Trophoblast cell (in vitro differentiated cells and primary cell): ENCODE measurements around the gene PC.

ENCODE experiments used
- DNase-seq, 2 donors: peaks; one replicate each; pipeline ENCODE4 v3.0.0-alpha.2; 2016
- H2AFZ ChIP-seq: 2 replicates; pipeline ENCODE4 v1.6.1; 2013; ENCODE audit warnings: low read length, moderate library complexity, mild to moderate bottlenecking; ENCODE audit not compliant: insufficient read depth, poor library complexity
- H2AK5ac ChIP-seq: 2 replicates; pipeline ENCODE4 v1.6.1; 2013; ENCODE audit warnings: mild to moderate bottlenecking, low read length
- H2BK120ac ChIP-seq: 2 replicates; pipeline ENCODE4 v1.6.1; 2013; ENCODE audit warnings: low read length, mild to moderate bottlenecking, moderate library complexity; ENCODE audit not compliant: insufficient read depth, poor library complexity
- H2BK12ac ChIP-seq: 2 replicates; pipeline ENCODE4 v1.6.1; 2013; ENCODE audit warnings: mild to moderate bottlenecking, low read length, moderate library complexity
- H2BK5ac ChIP-seq: 2 replicates; pipeline ENCODE4 v1.6.1; 2013; ENCODE audit warnings: low read length, low read depth, moderate library complexity, mild to moderate bottlenecking; ENCODE audit not compliant: poor library complexity
- H3K14ac ChIP-seq: 2 replicates; pipeline ENCODE4 v1.6.1; 2013; ENCODE audit warnings: mild to moderate bottlenecking, low read length
- H3K18ac ChIP-seq: 2 replicates; pipeline ENCODE4 v1.6.1; 2013; ENCODE audit warnings: mild to moderate bottlenecking, low read length
- H3K23ac ChIP-seq: 2 replicates; pipeline ENCODE4 v1.6.1; 2013; ENCODE audit warnings: low read length
- H3K27ac ChIP-seq: 2 replicates; pipeline ENCODE4 v1.5.1; 2013; ENCODE audit warnings: low read depth, mild to moderate bottlenecking, inconsistent platforms, low read length, moderate library complexity
- H3K27me3 ChIP-seq: 2 replicates; pipeline ENCODE4 v1.6.1; 2013; ENCODE audit warnings: inconsistent platforms, mild to moderate bottlenecking, low read length, moderate library complexity; ENCODE audit not compliant: insufficient read depth
- H3K36me3 ChIP-seq, 2 experiments: 1 replicate in 1 of 2; 2 replicates in 1 of 2; pipeline ENCODE4 v1.6.1; 2013; ENCODE audit warnings: low read length in 2 of 2, mild to moderate bottlenecking in 2 of 2, moderate library complexity in 1 of 2; ENCODE audit not compliant: insufficient read depth in 2 of 2, control insufficient read depth in 1 of 2
- H3K4ac ChIP-seq: 2 replicates; pipeline ENCODE4 v1.6.1; 2013; ENCODE audit warnings: low read depth, mild to moderate bottlenecking, low read length, moderate library complexity
- H3K4me1 ChIP-seq, 2 experiments: 1 replicate in 1 of 2; 2 replicates in 1 of 2; pipeline ENCODE4 v1.6.1; 2013; ENCODE audit warnings: low read length in 2 of 2, mild to moderate bottlenecking in 2 of 2, moderate library complexity in 1 of 2; ENCODE audit not compliant: insufficient read depth in 2 of 2, control insufficient read depth in 1 of 2
- H3K4me2 ChIP-seq: 2 replicates; pipeline ENCODE4 v1.6.1; 2013; ENCODE audit warnings: inconsistent platforms, mild to moderate bottlenecking, low read length, moderate library complexity
- H3K4me3 ChIP-seq: 2 replicates; pipeline ENCODE4 v1.5.1; 2013; ENCODE audit warnings: mild to moderate bottlenecking, low read depth, low read length, inconsistent platforms
- H3K79me1 ChIP-seq: one replicate; pipeline ENCODE4 v1.6.1; 2013; ENCODE audit warnings: low read length
- H3K79me2 ChIP-seq: 2 replicates; pipeline ENCODE4 v1.6.1; 2013; ENCODE audit warnings: low read length, mild to moderate bottlenecking; ENCODE audit not compliant: control insufficient read depth, insufficient read depth, poor library complexity
- H3K9ac ChIP-seq: 2 replicates; pipeline ENCODE4 v1.6.1; 2013; ENCODE audit warnings: mild to moderate bottlenecking, low read length
- H3K9me3 ChIP-seq: 2 replicates; pipeline ENCODE4 v1.6.1; 2013; ENCODE audit warnings: low read depth, mild to moderate bottlenecking, control low read depth, inconsistent platforms, low read length; ENCODE audit not compliant: insufficient read depth
- H4K12ac ChIP-seq: 2 replicates; pipeline ENCODE4 v1.6.1; 2013; ENCODE audit warnings: low read depth, mild to moderate bottlenecking, low read length, moderate library complexity
- H4K8ac ChIP-seq: 2 replicates; pipeline ENCODE4 v1.6.1; 2013; ENCODE audit warnings: low read depth, mild to moderate bottlenecking, low read length, moderate library complexity
- H4K91ac ChIP-seq: one replicate; pipeline ENCODE4 v1.6.1; 2013; ENCODE audit warnings: low read depth, mild to moderate bottlenecking, low read length, moderate library complexity
- whole genome bisulfite sequencing: extraction: QIAGEN DNeasy Blood & Tissue Kit; methylation state at CpG from one replicate; pipeline ENCODE4 v1.1.7; 2013; ENCODE audit warnings: missing lambda C conversion rate; ENCODE audit not compliant: insufficient read length, insufficient coverage; ENCODE audit errors: extremely low coverage; 5-methylcytosine and 5-hydroxymethylcytosine counted together

The PC gene

GRCh38 chr11:66860449-66860831 is 97.7 kb downstream of the PC start:
- H4K12ac ChIP-seq, result no peak overlapping the region
- no peak overlapping the region for H4K91ac ChIP-seq
- H3K18ac ChIP-seq, result no peak overlapping the region
- H3K9me3 ChIP-seq, result no peaks in the 10 kb centered on the region
- H2AFZ ChIP-seq, result no peak overlapping the region
- H3K36me3 ChIP-seq, result peaks cover 2 to 12% of the 10 kb centered on the region in 2 experiments
- H3K27me3 ChIP-seq, result no peaks in the 10 kb centered on the region
- H3K4me2 ChIP-seq, result no peak overlapping the region
- H2BK5ac ChIP-seq, result no peak overlapping the region
- no CpG with 5 or more reads among the region's 18 CpGs for WGBS
- no peak overlapping the region for H3K4ac ChIP-seq
- H3K27ac ChIP-seq, result no peak overlapping the region
- peaks cover 4% of the 10 kb centered on the region for H3K79me2 ChIP-seq
- H2AK5ac ChIP-seq, result no peak overlapping the region
- peaks cover 6% of the 10 kb centered on the region for H3K79me1 ChIP-seq
- DNase-seq, result no peak
- no peak overlapping the region for H2BK120ac ChIP-seq
- H3K23ac ChIP-seq, result no peak overlapping the region
- no peak overlapping the region for H2BK12ac ChIP-seq
- no peak overlapping the region for H3K14ac ChIP-seq
- H3K4me3 ChIP-seq, result no peak overlapping the region
- no peak overlapping the region for H4K8ac ChIP-seq
- peaks cover 4 to 8% of the 10 kb centered on the region in 2 experiments for H3K4me1 ChIP-seq
- no peak overlapping the region for H3K9ac ChIP-seq

- no peak for DNase-seq
- H3K23ac ChIP-seq, result no peak overlapping the region
- H3K9ac ChIP-seq, result no peak overlapping the region
- H3K14ac ChIP-seq, result no peak overlapping the region
- no peak overlapping the region for H3K4me3 ChIP-seq
- H3K4ac ChIP-seq, result no peak overlapping the region
- H4K12ac ChIP-seq, result no peak overlapping the region
- no peak overlapping the region for H2BK5ac ChIP-seq
- WGBS, result no CpG with 5 or more reads among the region's 41 CpGs
- H3K4me1 ChIP-seq, result peaks cover 4 to 8% of the 10 kb centered on the region in 2 experiments
- H3K79me2 ChIP-seq, result peaks cover 4% of the 10 kb centered on the region
- H4K91ac ChIP-seq, result no peak overlapping the region
- no peak overlapping the region for H2BK12ac ChIP-seq
- no peak overlapping the region for H3K18ac ChIP-seq
- peaks cover 6% of the 10 kb centered on the region for H3K79me1 ChIP-seq
- H2BK120ac ChIP-seq, result no peak overlapping the region
- peaks cover 2 to 12% of the 10 kb centered on the region in 2 experiments for H3K36me3 ChIP-seq
- H3K27ac ChIP-seq, result no peak overlapping the region
- H3K4me2 ChIP-seq, result no peak overlapping the region
- no peaks in the 10 kb centered on the region for H3K9me3 ChIP-seq
- no peak overlapping the region for H4K8ac ChIP-seq
- H3K27me3 ChIP-seq, result no peaks in the 10 kb centered on the region
- H2AK5ac ChIP-seq, result no peak overlapping the region
- no peak overlapping the region for H2AFZ ChIP-seq
These were observed 98.3 kb downstream of the PC start for GRCh38 chr11:66859686-66860448.

GRCh38 chr11:66858939-66859685 is 99.1 kb downstream of the PC start:
- Histone ChIP-seq H2BK5ac (no peak overlapping the region), H3K79me1 (peaks cover 6% of the 10 kb centered on the region), H2BK12ac (no peak overlapping the region), H2BK120ac (no peak overlapping the region), H3K18ac (no peak overlapping the region), H2AFZ (no peak overlapping the region), H3K4ac (no peak overlapping the region), H4K12ac (no peak overlapping the region), H3K4me3 (no peak overlapping the region), H2AK5ac (no peak overlapping the region), H4K8ac (no peak overlapping the region), H3K4me1 (peaks cover 4 to 8% of the 10 kb centered on the region in 2 experiments), H3K36me3 (peaks cover 2 to 12% of the 10 kb centered on the region in 2 experiments), H3K9ac (no peak overlapping the region), H3K27ac (no peak overlapping the region), H3K79me2 (peaks cover 4% of the 10 kb centered on the region), H3K9me3 (no peaks in the 10 kb centered on the region), H3K27me3 (no peaks in the 10 kb centered on the region), H3K14ac (no peak overlapping the region), H3K4me2 (no peak overlapping the region), H4K91ac (no peak overlapping the region), H3K23ac (no peak overlapping the region)
- no peak for DNase-seq
- WGBS, result no CpG with 5 or more reads among the region's 29 CpGs

GRCh38 chr11:66858186-66858938 is 99.8 kb downstream of the PC start:
- Histone ChIP-seq H4K8ac (no peak overlapping the region), H3K79me2 (peaks cover 4% of the 10 kb centered on the region), H3K9ac (no peak overlapping the region), H3K23ac (no peak overlapping the region), H3K79me1 (peaks cover 6% of the 10 kb centered on the region), H3K36me3 (peaks cover 2 to 12% of the 10 kb centered on the region in 2 experiments), H3K14ac (no peak overlapping the region), H2BK120ac (no peak overlapping the region), H2BK5ac (no peak overlapping the region), H3K4me2 (no peak overlapping the region), H3K9me3 (no peaks in the 10 kb centered on the region), H4K12ac (no peak overlapping the region), H2AK5ac (no peak overlapping the region), H3K4me3 (no peak overlapping the region), H3K4ac (no peak overlapping the region), H3K4me1 (peaks cover 4 to 8% of the 10 kb centered on the region in 2 experiments), H4K91ac (no peak overlapping the region), H3K27me3 (no peaks in the 10 kb centered on the region), H3K18ac (no peak overlapping the region), H2AFZ (no peak overlapping the region), H2BK12ac (no peak overlapping the region), H3K27ac (no peak overlapping the region)
- no CpG with 5 or more reads among the region's 62 CpGs for WGBS
- DNase-seq, result peak in 1 of 2 donors; percentile 53
